ENCODE data around the gene CMIP.

CMIP gene

GRCh38 chr16:81527477-81528178, 83.0 kb downstream of the CMIP start:
- no peak overlapping the region for H3K4me3 ChIP-seq (ENCODE audit: low read length)
- no peak for TF ChIP-seq ZNF274 (IDR thresholded peaks at IDR 0.05; ENCODE audit: low read depth, low read length)

GRCh38 chr16:81528256-81528655, 83.6 kb downstream of the CMIP start:
- no peak overlapping the region for H3K4me3 ChIP-seq (ENCODE audit: low read length)
- no peak for TF ChIP-seq ZNF274 (IDR thresholded peaks at IDR 0.05; ENCODE audit: low read depth, low read length)

- TF ChIP-seq ZNF274 (IDR thresholded peaks at IDR 0.05; ENCODE audit: low read depth, low read length): no peak
- H3K4me3 ChIP-seq (ENCODE audit: low read length): no peak overlapping the region
Measured at GRCh38 chr16:81530296-81530721, 85.7 kb downstream of the CMIP start.

GRCh38 chr16:81530814-81531213, 86.2 kb downstream of the CMIP start:
- no peak for TF ChIP-seq ZNF274 (IDR thresholded peaks at IDR 0.05; ENCODE audit: low read depth, low read length)

GRCh38 chr16:81531419-81531821, 86.8 kb downstream of the CMIP start:
- TF ChIP-seq ZNF274 (IDR thresholded peaks at IDR 0.05; ENCODE audit: low read depth, low read length): no peak
- no peak overlapping the region for H3K4me3 ChIP-seq (ENCODE audit: low read length)

More at GRCh38 chr16:81530814-81531213, 86.2 kb downstream of the CMIP start:
- no peak overlapping the region for H3K4me3 ChIP-seq (ENCODE audit: low read length)

- TF ChIP-seq ZNF274 (IDR thresholded peaks at IDR 0.05; ENCODE audit: low read depth, low read length): no peak
- H3K4me3 ChIP-seq (ENCODE audit: low read length): no peak overlapping the region
Measured at GRCh38 chr16:81532491-81533174, 88.0 kb downstream of the CMIP start.

- TF ChIP-seq ZNF274 (IDR thresholded peaks at IDR 0.05; ENCODE audit: low read depth, low read length): no peak
- no peak overlapping the region for H3K4me3 ChIP-seq (ENCODE audit: low read length)
Measured at GRCh38 chr16:81533175-81533507, 88.5 kb downstream of the CMIP start.

GRCh38 chr16:81535679-81536360, 91.2 kb downstream of the CMIP start:
- H3K4me3 ChIP-seq (ENCODE audit: low read length): no peak overlapping the region
- TF ChIP-seq ZNF274 (IDR thresholded peaks at IDR 0.05; ENCODE audit: low read depth, low read length): no peak

GRCh38 chr16:81536648-81537047, 92.0 kb downstream of the CMIP start:
- no peak overlapping the region for H3K4me3 ChIP-seq (ENCODE audit: low read length)
- TF ChIP-seq ZNF274 (IDR thresholded peaks at IDR 0.05; ENCODE audit: low read depth, low read length): no peak

- no peak for TF ChIP-seq ZNF274 (IDR thresholded peaks at IDR 0.05; ENCODE audit: low read depth, low read length)
- no peak overlapping the region for H3K4me3 ChIP-seq (ENCODE audit: low read length)
Measured at GRCh38 chr16:81537721-81538561, 93.3 kb downstream of the CMIP start.

- no peak for TF ChIP-seq ZNF274 (IDR thresholded peaks at IDR 0.05; ENCODE audit: low read depth, low read length)
- H3K4me3 ChIP-seq (ENCODE audit: low read length): no peak overlapping the region
Measured at GRCh38 chr16:81539009-81539758, 94.6 kb downstream of the CMIP start.

GRCh38 chr16:81539759-81540472, 95.3 kb downstream of the CMIP start:
- no peak for TF ChIP-seq ZNF274 (IDR thresholded peaks at IDR 0.05; ENCODE audit: low read depth, low read length)
- no peak overlapping the region for H3K4me3 ChIP-seq (ENCODE audit: low read length)

- no peak for TF ChIP-seq ZNF274 (IDR thresholded peaks at IDR 0.05; ENCODE audit: low read depth, low read length)
- no peak overlapping the region for H3K4me3 ChIP-seq (ENCODE audit: low read length)
Measured at GRCh38 chr16:81541314-81541713, 96.7 kb downstream of the CMIP start.

All from GM08714 (cell line).